Stimulated activated CD4-positive, alpha-beta T cell treated with anti-CD3 and anti-CD28 coated beads, Interleukin-15, amount 100 ng/mL, for 24 hours (primary cell): ENCODE results near the gene SH3RF3.

ENCODE experiments used
- DNase-seq: peaks from one replicate; pipeline ENCODE4 v3.0.0-alpha.2; 2020

Gene SH3RF3

DNA sequence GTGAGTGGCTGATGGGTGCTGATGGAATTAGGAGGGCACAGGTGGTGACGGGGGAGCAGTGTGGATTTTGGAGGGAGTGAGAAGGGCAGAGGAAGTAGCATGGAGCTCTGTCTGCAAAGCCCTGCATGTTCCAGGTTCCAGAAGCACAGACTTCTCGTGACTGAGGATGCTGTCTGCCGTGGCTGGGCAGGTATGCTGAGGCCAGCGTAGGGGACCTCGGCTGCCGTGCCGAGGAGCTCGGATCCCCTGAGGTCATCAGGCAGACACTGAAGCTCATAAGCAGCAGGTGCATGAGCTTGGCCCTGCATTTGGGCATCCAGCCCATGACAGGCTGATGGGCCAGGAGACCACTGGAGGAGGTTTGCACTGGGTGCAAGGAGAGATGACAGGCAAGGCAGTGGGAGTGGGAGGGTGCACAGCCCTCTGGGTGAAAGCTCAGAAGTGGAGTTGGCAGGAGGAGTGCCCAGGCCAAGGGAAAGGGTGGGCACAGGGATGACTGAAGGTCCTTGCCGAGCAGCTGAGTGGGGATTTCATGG is 215.3 kb downstream of the SH3RF3 start:
- DNase-seq, result no peak

- no peak for DNase-seq
These were observed 216.1 kb downstream of the SH3RF3 start for GRCh38 chr2:109345091-109345490.

DNA sequence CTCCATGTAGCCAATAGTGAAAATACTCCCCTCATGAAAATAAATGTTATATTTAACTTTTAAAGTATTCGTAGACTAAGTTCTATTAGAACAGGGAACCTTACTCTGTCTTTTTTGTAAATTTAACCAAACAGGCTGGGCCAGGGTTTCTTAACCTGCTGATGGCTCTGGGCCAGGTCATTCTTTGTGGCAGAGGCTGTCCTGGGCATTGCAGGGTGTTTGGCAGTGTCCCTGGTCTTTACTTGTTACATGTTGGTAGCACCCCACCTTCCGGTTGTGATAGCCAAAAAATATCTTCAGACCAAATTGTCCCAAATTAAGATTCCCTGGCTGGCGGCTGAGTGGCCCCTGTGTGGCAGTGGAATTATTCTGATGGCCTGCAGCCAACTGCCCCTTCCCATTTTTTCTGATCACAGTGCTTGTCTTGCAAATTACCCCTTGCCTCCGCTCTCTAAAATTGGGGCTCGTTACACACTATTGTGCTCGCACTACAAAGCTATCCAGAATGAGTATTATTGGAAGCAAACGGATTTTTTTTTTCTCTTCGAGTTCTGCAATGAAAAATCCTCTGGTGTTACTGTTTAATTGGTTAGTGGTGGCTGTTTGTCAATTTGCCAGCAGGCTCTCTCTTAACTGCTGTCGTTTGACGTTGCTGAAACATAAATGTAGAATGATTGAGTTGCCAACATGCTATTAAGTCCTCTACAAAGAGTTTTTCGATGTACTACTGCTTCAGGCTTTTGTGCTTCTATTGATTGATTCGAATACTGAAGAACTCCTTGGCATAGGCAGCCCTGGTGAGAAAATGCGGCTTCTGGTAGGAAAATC is 216.9 kb downstream of the SH3RF3 start:
- no peak for DNase-seq

DNA sequence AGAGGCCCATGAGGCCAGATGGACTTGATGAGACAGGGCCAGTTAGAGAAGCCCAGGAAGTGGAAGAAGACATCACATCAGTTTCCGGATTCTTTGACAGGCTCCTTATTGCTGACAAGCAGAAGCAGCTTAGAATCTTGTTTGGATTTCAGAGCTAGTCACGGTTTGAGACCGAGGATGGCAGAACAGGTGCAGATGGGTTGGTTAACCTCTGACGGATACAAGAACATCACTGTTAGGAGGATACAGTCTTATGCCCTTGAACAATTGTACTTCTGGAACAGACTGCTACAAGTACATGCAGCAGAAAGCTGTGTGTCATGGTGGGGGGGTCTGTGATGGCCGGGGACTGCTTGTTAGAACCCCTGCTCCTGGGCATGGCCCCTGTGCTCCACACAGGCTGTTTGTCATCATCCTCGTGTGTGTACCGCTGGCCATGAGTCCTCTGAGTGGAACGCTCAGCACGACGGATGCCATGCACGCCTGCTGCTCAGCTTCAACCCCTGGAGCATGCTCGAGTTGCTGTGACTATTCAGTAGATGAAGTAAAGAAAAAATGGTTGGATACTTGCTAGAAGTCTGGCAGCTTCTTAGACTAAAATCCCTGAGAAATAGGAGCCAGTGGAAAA is 217.7 kb downstream of the SH3RF3 start:
- no peak for DNase-seq

DNA sequence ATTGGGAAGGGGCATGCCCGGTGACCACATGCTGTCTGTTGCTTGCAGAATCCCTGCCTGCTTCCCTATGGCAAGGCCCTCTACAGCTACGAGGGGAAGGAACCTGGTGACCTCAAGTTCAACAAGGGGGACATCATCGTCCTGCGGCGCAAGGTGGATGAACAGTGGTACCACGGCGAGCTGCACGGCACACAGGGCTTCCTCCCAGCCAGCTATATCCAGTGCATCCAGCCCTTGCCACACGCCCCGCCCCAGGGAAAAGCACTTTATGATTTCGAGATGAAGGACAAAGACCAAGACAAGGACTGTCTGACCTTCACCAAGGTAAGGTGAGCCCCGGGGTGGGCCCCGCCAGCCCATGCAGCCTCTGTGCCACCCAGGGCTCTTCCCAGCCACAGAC is 218.6 kb downstream of the SH3RF3 start:
- no peak for DNase-seq

GRCh38 chr2:109348190-109348589 is 219.2 kb downstream of the SH3RF3 start:
- no peak for DNase-seq

DNA sequence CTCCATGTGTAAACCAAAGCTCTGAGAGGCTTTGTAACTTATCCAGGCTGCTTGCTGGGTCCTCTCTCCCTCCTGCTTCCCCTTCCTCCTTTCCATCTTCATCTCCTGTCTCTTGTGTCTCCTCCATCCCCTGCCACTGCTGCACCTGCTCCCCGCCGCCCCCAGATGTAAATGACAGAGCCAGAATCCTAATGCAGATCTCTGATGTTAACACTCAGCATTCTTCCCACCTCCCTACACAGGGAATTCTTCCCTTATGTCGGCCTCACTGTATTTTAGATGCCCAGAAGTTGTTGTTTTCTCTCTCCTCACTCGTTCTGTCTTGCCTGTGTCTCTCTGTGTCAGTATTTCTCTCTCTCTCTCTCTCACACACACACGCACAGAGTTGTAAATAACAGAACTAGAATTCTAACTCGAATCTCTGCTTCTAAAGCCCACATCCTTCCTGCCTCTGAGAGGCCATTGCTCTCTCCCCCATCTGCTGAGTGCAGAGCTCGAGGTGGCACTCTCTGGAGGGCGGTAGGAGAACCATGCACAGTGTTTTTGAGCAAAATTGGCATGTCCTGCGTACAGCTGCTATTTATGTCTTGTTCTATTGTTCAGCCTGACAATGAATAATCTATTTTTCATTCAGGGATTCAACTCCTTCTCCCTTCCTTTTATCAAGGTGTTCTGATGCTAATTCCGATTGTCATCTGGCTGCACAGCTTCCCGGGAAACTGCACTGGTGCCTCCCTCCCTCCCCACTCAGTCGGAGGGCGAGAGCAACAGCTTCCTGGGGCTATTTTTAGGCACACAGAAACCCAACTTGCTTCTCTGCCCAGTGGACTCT is 219.9 kb downstream of the SH3RF3 start:
- DNase-seq, result peak; percentile 29

DNA sequence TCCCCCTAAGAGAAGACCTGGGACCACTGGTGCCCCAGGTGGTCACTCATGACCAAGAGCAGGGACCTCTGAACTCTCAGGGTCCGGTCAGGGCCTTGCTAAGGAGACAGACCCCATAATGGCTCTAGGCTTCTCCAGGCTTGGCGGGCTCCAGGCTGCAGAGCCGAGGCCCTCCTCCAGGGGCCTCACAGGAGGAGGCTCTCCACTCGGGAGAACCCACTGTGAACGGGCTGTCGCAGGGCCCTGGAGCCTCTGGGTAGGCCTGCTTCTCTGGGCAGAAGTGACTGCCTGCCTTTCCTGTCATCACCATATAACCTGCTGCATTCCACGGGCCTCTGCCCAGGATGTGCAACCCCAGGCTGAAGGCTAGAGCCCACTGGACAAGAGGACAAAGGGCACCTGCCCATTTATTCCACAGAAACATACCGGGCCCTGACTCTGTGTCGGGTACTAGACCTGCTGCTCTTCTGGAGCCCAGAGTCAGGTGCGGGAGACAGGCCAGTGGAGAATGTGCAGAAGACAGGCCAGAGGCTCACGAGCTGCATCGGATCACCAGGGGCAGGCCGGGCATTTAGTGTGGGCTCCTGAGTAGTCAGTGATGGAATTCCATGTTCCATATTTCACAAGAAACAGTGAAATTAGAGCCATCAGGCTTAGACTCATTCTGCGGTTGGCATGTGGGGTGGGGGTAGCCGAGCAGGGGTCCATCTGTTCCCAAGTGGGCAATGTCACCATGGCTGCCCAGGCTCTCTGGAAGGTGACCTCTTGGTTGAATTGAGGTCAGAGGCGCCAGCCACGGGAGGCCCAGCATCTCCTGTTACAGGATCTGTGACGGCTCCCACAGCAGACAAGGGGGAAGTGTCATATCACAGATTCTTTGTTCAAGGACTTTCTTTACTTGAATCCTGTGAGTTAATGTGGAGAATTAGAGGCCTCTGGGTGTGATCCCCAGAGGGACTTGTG is 220.8 kb downstream of the SH3RF3 start:
- no peak for DNase-seq

- no peak for DNase-seq
These were observed 221.5 kb downstream of the SH3RF3 start for GRCh38 chr2:109350526-109350925.

DNA sequence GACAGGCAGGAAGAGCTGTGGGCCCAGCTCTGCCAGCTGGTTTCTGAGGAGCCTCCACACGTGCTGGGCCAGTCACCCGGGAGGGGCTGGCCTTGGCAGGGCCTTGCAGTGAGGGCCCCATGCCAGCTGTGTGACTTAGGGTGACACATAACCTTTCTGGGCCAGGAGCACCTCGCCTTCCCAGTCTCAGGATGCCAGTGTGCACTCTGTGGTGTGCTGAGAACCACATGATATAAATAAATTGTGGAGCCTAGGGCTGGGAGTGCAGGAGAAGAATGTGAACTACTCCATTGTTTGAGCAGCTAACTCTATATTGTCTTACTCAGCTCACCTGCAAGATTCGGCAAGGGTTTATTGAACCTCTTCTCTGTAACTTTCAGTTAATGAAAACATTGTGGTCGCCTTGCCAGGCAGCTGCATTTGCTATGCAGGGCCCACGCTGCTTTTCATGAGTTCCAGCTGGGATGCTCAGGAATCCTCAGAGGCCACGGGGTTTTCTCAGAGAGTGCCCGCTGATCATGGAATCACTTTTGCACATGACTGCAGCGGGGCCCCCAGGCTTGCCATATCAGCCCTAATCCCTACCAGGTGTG is 222.3 kb downstream of the SH3RF3 start:
- peak; percentile 46 for DNase-seq

DNA sequence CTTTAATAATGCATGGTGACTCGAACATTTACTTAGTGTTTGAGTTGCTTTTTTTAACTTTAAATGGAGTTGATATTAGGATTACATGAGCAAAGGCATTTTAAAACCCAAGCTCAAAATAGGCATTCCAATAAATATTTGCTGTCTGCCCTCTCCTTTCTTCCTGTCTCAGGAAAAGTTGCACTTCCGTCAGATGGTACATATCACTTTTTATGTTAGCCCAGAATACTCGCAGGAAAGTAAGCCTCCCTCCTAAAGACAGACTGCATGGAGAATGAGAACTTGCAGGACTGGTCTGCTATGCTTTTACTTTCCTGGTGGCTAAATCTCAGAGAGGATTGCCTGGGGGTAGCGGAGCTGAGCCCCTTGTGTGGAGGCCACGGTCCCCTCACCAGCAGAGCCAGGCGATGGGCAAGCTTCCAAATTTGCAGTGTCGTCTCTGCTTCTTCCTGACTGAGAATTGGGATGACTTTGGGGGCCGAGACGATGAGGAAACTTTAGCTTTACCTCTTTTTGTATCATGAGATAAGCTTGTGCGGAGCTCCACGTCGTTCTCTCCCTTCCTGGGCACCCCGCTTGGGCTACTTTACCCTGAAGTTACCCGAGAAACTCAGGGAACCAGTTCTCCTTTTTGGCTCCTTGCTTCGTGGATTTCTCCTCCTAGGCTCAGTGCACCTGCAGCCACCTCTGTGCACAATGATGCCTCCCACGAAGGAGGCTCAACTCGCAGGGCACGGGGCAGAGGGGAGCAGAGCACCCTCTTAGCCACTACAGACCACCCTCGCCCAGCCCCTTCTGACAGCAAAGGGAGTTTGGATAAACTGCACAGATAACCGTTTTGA is 223.3 kb downstream of the SH3RF3 start:
- DNase-seq, result no peak

DNA sequence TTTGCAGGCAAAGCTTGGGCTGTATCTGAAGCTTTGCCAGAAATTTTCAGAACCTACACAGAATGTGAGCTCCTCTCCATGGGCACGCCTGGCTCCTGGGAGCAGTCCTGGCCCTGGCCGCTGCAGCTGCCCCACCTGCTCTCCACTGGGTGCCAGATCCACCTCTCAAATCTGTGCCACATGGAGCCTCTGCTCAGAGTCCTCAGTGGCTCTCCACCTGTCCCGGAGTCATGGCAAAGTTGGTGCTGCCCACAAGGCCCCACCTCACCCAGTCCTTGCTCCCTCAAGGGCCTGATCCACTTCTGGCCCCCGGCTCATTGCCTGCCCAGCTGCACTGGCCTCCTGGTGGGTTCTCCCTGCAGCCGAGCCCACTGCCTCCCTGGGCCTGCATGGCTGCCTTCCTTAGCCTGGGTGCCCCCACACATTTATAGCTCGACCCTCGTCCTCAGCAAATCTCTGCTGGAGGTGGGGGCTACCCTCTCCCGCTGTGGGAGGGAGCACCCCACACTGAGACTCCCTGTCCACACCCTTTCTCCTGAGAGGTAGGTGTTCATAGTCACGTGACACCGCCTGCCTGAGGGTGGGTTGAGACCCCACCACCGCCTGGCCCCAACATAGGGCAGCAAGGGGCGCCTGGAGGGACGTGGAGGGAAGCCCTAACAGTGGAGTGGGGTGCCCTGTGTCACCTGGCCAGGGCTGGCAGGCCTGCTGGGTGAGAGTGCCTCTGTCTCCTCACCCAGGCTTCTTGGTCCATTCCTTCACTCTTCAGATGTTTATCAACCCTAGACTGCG is 224.1 kb downstream of the SH3RF3 start:
- DNase-seq, result no peak

DNA sequence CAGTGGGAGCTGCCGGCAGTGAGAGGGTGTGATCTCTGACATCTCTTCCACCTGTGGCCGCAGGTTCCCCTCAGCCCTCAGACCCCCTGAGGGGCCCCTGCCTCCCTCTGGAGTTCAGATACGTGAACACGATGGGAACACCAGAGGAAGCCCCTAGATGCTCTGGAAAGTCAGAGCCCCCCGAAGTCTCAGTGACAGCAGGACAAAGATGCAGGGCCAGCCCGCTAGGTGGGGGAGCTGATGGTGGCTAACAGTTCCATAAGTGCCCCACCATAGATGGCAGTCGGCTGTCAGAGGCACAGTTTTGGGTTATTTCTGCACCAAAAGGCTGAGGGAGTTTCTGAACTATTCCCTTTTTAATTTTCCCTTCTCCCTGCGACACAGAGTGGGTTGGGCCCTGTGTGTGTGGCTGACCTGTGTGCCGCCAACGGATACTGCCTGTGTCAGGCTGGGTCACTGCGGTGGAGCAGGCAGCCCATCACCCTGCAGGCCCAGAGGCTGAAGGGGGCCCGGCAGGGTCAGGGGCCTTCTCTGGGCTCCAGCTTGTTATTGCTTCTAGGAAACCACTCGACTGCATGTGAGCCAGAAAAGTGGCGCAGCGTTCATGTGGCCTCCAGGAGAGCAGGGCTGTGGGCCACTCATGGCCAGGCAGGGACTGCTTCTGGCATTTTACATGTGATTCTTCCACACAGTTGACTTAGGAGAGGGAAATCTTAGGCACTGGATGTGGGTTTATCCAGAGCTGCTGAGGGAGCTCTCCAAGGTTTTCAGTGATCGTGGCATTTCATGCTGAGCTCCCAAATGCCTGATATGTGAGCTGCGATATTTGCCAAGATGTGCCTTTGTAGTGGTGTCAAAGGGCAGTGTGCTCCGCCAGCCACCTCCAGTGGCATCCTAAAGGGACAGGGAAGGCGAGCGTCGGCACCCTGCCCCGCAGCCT is 225.1 kb downstream of the SH3RF3 start:
- no peak for DNase-seq

GRCh38 chr2:109355192-109355843 is 226.3 kb downstream of the SH3RF3 start:
- no peak for DNase-seq

DNA sequence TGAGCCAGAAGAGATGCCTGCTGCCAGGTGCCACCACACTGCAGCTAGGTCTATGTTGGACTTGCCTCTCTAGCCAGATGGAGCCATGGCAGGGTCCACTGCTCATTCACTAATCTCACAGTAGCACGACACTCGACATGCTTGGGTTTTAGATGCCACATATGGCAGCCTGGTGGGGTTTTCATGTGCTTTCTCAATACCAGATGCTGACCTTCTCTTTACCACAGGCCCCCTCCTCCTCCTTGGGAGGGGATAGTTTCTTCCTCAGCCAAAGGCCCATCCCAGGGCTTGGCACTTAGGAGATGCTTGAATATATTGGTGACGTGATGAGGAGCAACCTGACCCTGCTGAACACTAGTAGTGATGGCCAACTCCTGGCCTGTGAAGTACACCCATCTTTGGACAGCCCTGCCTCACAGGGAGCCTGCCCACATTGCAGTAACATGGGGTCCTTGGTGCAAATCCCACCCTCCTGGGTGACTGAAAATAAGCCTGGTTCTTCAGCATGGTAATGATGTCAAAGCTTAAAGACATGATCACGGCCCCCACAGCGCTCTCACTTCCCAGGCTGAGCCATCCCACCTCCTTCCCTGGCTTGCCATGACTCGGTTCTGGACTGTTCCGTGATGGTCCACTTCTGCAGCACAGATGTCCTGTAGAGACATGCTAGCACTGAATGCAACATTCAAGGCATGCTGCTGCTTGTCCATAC is 227.5 kb downstream of the SH3RF3 start:
- no peak for DNase-seq

DNA sequence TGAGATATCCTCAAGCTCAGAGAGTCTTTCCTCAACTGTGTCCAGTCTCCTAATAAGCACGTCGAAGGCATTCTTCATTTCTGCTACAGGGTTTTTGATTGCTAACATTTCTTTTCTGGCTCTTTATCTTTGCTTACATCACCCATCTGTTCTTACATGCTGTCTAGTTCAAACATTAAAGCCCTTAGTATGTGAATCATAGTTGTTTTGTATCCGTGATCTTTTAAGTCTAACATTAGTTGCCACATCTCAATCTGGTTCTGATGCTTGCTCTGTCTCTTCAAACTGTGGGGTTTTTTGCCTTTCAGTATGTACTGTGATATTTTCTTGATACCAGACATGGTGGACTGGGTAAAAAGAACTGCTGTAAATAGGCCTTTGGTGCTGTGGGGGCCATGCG is 235.2 kb downstream of the SH3RF3 start:
- no peak for DNase-seq

DNA sequence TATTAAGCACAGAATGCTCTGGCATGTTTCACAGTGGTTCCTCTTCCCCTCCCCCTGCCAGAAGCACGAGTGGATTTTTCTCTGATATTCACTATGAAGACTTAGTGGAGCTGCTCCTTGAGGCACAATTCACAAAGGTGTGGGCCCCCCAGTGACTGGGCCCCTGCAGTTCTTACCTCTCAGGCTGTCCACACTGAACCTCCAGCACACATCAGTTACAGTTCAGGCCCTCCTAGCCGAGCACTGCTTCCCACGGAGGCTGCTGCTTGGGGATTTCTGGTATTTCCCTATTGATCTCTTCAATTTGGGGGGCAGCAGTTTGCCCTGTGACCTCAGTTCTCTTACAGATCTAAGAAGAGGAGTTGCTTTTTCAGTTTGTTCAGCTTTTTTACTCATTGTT is 236.1 kb downstream of the SH3RF3 start:
- no peak for DNase-seq

- DNase-seq, result no peak
These were observed 238.7 kb downstream of the SH3RF3 start for GRCh38 chr2:109367683-109368082.
